GM18861 (cell line): ENCODE measurements around the gene DOCK9.

ENCODE experiments used
- ATAC-seq: cut with Tn5 transposase; IDR thresholded peaks from one replicate; pipeline ENCODE4 v1.9.1; 2021; ENCODE audit not compliant: unreplicated experiment

The DOCK9 gene

GRCh38 chr13:98752467-98753290 is 225.2 kb downstream of the DOCK9 start, which contains the start of gene SLC15A1:
Gene SLC15A1 (minus strand): TSS chr13:98752672. CDS start chr13:98752598, 74 bp downstream.
- ATAC-seq: no peak

GRCh38 chr13:98751861-98752466 is 225.9 kb downstream of the DOCK9 start:
- no peak for ATAC-seq

DNA sequence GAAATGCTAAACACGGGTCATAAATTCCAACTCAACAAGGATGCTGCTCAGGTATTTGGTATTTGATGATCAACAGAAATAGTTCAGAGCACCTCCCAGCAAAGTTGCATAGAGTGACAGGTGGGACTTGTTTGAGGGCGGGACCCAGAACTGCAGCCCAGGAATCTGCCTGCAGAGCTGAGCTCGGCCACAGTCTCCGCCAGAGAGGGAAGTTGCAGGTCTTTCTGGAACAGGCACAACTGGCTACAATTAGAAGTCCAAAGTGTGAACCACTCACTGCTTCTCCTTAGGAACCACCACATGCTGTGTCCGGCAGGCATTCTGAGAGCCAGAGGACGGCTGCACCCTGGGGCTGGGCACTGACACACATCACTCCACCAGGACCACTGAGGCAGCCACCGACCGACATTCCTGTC is 226.5 kb downstream of the DOCK9 start:
- no peak for ATAC-seq

DNA sequence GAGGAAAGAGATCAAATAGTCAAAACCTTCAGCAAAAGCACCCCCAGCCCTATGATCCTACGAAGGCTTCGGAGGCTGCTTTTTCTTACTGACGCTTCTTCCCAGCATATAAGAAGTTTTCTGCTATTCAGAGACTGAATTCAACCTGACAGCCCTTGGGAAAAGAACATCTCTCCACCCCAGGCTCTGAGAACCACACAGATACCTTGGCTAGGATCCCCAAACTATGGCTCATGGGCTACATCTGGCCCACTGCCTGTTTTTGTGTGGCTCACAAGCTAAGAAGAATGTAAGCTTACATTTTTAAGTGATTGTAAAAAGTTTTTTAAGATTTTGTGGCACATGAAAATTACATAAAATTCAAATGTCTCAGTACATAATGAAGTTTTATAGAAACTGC is 228.4 kb downstream of the DOCK9 start:
- ATAC-seq: no peak

GRCh38 chr13:98746968-98747367 is 230.9 kb downstream of the DOCK9 start:
- ATAC-seq: no peak
